HG02571 (cell line): Measurements from ENCODE around the gene PCDH9.
"Not testable (repeated sequence)": the region's sequence is repeated elsewhere in the genome, so short reads cannot be mapped to it uniquely, and the experiment has no call there.

Experiments
- ATAC-seq: cut with Tn5 transposase; IDR thresholded peaks from one replicate; pipeline ENCODE4 v1.9.1; 2021; ENCODE audit warnings: mild to moderate bottlenecking, moderate library complexity; ENCODE audit not compliant: unreplicated experiment

Gene PCDH9

GRCh38 chr13:66803808-66804456 is 426.2 kb downstream of the PCDH9 start:
- ATAC-seq: no peak

- no peak for ATAC-seq
Measured at GRCh38 chr13:66803013-66803807, 426.9 kb downstream of the PCDH9 start.

GRCh38 chr13:66795636-66796035 is 434.5 kb downstream of the PCDH9 start:
- no peak for ATAC-seq

GRCh38 chr13:66794340-66795031 is 435.6 kb downstream of the PCDH9 start:
- no peak for ATAC-seq

GRCh38 chr13:66790861-66791260 is 439.3 kb downstream of the PCDH9 start:
- ATAC-seq: no peak

- ATAC-seq: no peak
Measured at GRCh38 chr13:66781241-66781640, 448.9 kb downstream of the PCDH9 start.

- ATAC-seq: no peak
Measured at GRCh38 chr13:66780814-66781213, 449.3 kb downstream of the PCDH9 start.

- no peak for ATAC-seq
Measured at GRCh38 chr13:66778461-66778860, 451.7 kb downstream of the PCDH9 start.

- ATAC-seq: no peak
Measured at GRCh38 chr13:66775196-66775595, 454.9 kb downstream of the PCDH9 start.

- ATAC-seq: no peak
Measured at GRCh38 chr13:66774046-66774445, 456.1 kb downstream of the PCDH9 start.

- ATAC-seq: no peak
Measured at GRCh38 chr13:66765559-66765958, 464.6 kb downstream of the PCDH9 start.

- ATAC-seq: not testable (repeated sequence)
Measured at GRCh38 chr13:66760678-66761077, 469.5 kb downstream of the PCDH9 start.

- no peak for ATAC-seq
Measured at GRCh38 chr13:66759919-66760318, 470.2 kb downstream of the PCDH9 start.

GRCh38 chr13:66751691-66752090 is 478.4 kb downstream of the PCDH9 start:
- no peak for ATAC-seq

- ATAC-seq: no peak
Measured at GRCh38 chr13:66748712-66749111, 481.4 kb downstream of the PCDH9 start.

GRCh38 chr13:66745307-66745706 is 484.8 kb downstream of the PCDH9 start:
- ATAC-seq: no peak

GRCh38 chr13:66723576-66723975 is 506.6 kb downstream of the PCDH9 start:
- no peak for ATAC-seq

- no peak for ATAC-seq
Measured at GRCh38 chr13:66716538-66716937, 513.6 kb downstream of the PCDH9 start.

GRCh38 chr13:66714795-66715194 is 515.3 kb downstream of the PCDH9 start:
- ATAC-seq: no peak

- ATAC-seq: no peak
Measured at GRCh38 chr13:66704110-66704509, 526.0 kb downstream of the PCDH9 start.

- no peak for ATAC-seq
Measured at GRCh38 chr13:66703597-66703996, 526.5 kb downstream of the PCDH9 start.

GRCh38 chr13:66700117-66700601 is 530.0 kb downstream of the PCDH9 start:
- ATAC-seq: no peak
